Rectal smooth muscle tissue (tissue), 1 donor: Measurements from ENCODE around the gene TOM1L2.
"Not testable (repeated sequence)": the region's sequence is repeated elsewhere in the genome, so short reads cannot be mapped to it uniquely, and the experiment has no call there.

Experiments
- H3K27ac ChIP-seq: one replicate; pipeline ENCODE4 v1.7.0; 2013; ENCODE audit warnings: low read depth, low read length, inconsistent platforms
- H3K27me3 ChIP-seq: one replicate; pipeline ENCODE4 v1.7.0; 2013; ENCODE audit warnings: low read length; ENCODE audit not compliant: control insufficient read depth, insufficient read depth
- H3K36me3 ChIP-seq: one replicate; pipeline ENCODE4 v1.7.0; 2013; ENCODE audit warnings: low read length; ENCODE audit not compliant: control insufficient read depth, insufficient read depth
- H3K4me1 ChIP-seq: one replicate; pipeline ENCODE4 v1.7.0; 2013; ENCODE audit warnings: low read length; ENCODE audit not compliant: control insufficient read depth, insufficient read depth
- H3K4me3 ChIP-seq: one replicate; pipeline ENCODE4 v1.7.0; 2013; ENCODE audit warnings: low read length
- H3K9ac ChIP-seq: one replicate; pipeline ENCODE4 v1.7.0; 2013; ENCODE audit warnings: low read length

Gene TOM1L2

GRCh38 chr17:17811381-17812210 lies 160.6 kb downstream of the TOM1L2 start:
- Histone ChIP-seq H3K4me1 (peaks cover 14% of the 10 kb centered on the region), H3K36me3 (peaks cover 12% of the 10 kb centered on the region), H3K4me3 (no peak overlapping the region), H3K9ac (no peak overlapping the region), H3K27ac (no peak overlapping the region), H3K27me3 (no peaks in the 10 kb centered on the region)

GRCh38 chr17:17810895-17811248 lies 161.3 kb downstream of the TOM1L2 start:
- no peak overlapping the region for H3K4me3 ChIP-seq
- H3K9ac ChIP-seq = no peak overlapping the region
- peaks cover 14% of the 10 kb centered on the region for H3K4me1 ChIP-seq
- H3K27ac ChIP-seq = peak overlapping the region; percentile 76
- no peaks in the 10 kb centered on the region for H3K27me3 ChIP-seq
- H3K36me3 ChIP-seq = peaks cover 11% of the 10 kb centered on the region

- no peak overlapping the region for H3K9ac ChIP-seq
- H3K36me3 ChIP-seq = peaks cover 9% of the 10 kb centered on the region
- peak overlapping the region; percentile 76 for H3K27ac ChIP-seq
- no peaks in the 10 kb centered on the region for H3K27me3 ChIP-seq
- peaks cover 14% of the 10 kb centered on the region for H3K4me1 ChIP-seq
- peak overlapping the region; percentile 24 for H3K4me3 ChIP-seq
Observed at GRCh38 chr17:17810084-17810894, 161.9 kb downstream of the TOM1L2 start.

GRCh38 chr17:17809531-17810083 lies 162.6 kb downstream of the TOM1L2 start:
- H3K27me3 ChIP-seq = no peaks in the 10 kb centered on the region
- H3K4me3 ChIP-seq = peak overlapping the region; percentile 26
- peaks cover 14% of the 10 kb centered on the region for H3K4me1 ChIP-seq
- H3K9ac ChIP-seq = no peak overlapping the region
- H3K27ac ChIP-seq = peak overlapping the region; percentile 76
- peaks cover 11% of the 10 kb centered on the region for H3K36me3 ChIP-seq

- H3K27ac ChIP-seq = no peak overlapping the region
- H3K4me3 ChIP-seq = no peak overlapping the region
- peaks cover 14% of the 10 kb centered on the region for H3K4me1 ChIP-seq
Observed at GRCh38 chr17:17808706-17809432, 163.3 kb downstream of the TOM1L2 start.

GRCh38 chr17:17808200-17808599 lies 164.0 kb downstream of the TOM1L2 start:
- not testable (repeated sequence) for H3K36me3 ChIP-seq, H3K27ac ChIP-seq, H3K9ac ChIP-seq, H3K4me3 ChIP-seq, H3K27me3 ChIP-seq
- H3K4me1 ChIP-seq = peaks cover 14% of the 10 kb centered on the region

More at GRCh38 chr17:17808706-17809432, 163.3 kb downstream of the TOM1L2 start:
- Histone ChIP-seq H3K27me3 (no peaks in the 10 kb centered on the region), H3K36me3 (peaks cover 8% of the 10 kb centered on the region), H3K9ac (no peak overlapping the region)

- H3K36me3 ChIP-seq = peaks cover 4% of the 10 kb centered on the region
- H3K4me3 ChIP-seq = no peak overlapping the region
- H3K4me1 ChIP-seq = peaks cover 14% of the 10 kb centered on the region
- H3K27ac ChIP-seq = no peak overlapping the region
- H3K27me3 ChIP-seq = no peaks in the 10 kb centered on the region
- no peak overlapping the region for H3K9ac ChIP-seq
Observed at GRCh38 chr17:17807440-17807839, 164.8 kb downstream of the TOM1L2 start.

GRCh38 chr17:17806611-17807274 lies 165.5 kb downstream of the TOM1L2 start:
- peaks cover 9% of the 10 kb centered on the region for H3K4me1 ChIP-seq

GRCh38 chr17:17806035-17806434 lies 166.2 kb downstream of the TOM1L2 start:
- Histone ChIP-seq H3K36me3 (peaks cover 4% of the 10 kb centered on the region), H3K4me3 (no peak overlapping the region), H3K9ac (no peak overlapping the region), H3K27ac (no peak overlapping the region), H3K4me1 (peaks cover 7% of the 10 kb centered on the region), H3K27me3 (no peaks in the 10 kb centered on the region)

More at GRCh38 chr17:17806611-17807274, 165.5 kb downstream of the TOM1L2 start:
- Histone ChIP-seq H3K36me3 (peaks cover 4% of the 10 kb centered on the region), H3K4me3 (no peak overlapping the region), H3K27me3 (no peaks in the 10 kb centered on the region), H3K27ac (no peak overlapping the region), H3K9ac (no peak overlapping the region)

GRCh38 chr17:17805575-17805974 lies 166.6 kb downstream of the TOM1L2 start:
- Histone ChIP-seq H3K4me1 (peaks cover 3% of the 10 kb centered on the region), H3K36me3 (peaks cover 4% of the 10 kb centered on the region), H3K27ac (no peak overlapping the region), H3K4me3 (no peak overlapping the region), H3K27me3 (no peaks in the 10 kb centered on the region), H3K9ac (no peak overlapping the region)

- no peaks in the 10 kb centered on the region for H3K4me1 ChIP-seq
- peaks cover 8% of the 10 kb centered on the region for H3K36me3 ChIP-seq
- no peak overlapping the region for H3K27ac ChIP-seq
- H3K4me3 ChIP-seq = no peak overlapping the region
- H3K9ac ChIP-seq = no peak overlapping the region
- H3K27me3 ChIP-seq = no peaks in the 10 kb centered on the region
Observed at GRCh38 chr17:17804007-17804406, 168.2 kb downstream of the TOM1L2 start.
